GM21737 (cell line): Measurements from ENCODE around the gene ARID1A.

Experiments used
- ATAC-seq: cut with Tn5 transposase; IDR thresholded peaks from one replicate; pipeline ENCODE4 v1.9.1; 2021; ENCODE audit warnings: mild to moderate bottlenecking, moderate library complexity; ENCODE audit not compliant: unreplicated experiment

Gene ARID1A

GRCh38 chr1:26826261-26827105, 130.7 kb downstream of the ARID1A start, which contains the start of gene ZDHHC18:
TSS of gene ZDHHC18 (plus strand) at chr1:26826688. CDS start at chr1:26826805, 117 bp downstream.
- peak; percentile 73 for ATAC-seq

GRCh38 chr1:26827106-26827604, 131.3 kb downstream of the ARID1A start:
- no peak for ATAC-seq

GRCh38 chr1:26827663-26828062, 131.8 kb downstream of the ARID1A start:
- ATAC-seq, result no peak

- ATAC-seq, result no peak
Observed at GRCh38 chr1:26828411-26828991, 132.7 kb downstream of the ARID1A start.

GRCh38 chr1:26829184-26829911, 133.5 kb downstream of the ARID1A start:
- no peak for ATAC-seq

- no peak for ATAC-seq
Observed at GRCh38 chr1:26831059-26831458, 135.2 kb downstream of the ARID1A start.
